H1 (cell line): ENCODE results near the gene TTC38. TPM values are rescaled to one million over a fixed set of nuclear protein-coding genes. Genes with fewer than 3 reads are reported as not detected.

ENCODE experiments used
- CTCF ChIA-PET: fragments of 300-600 bp; sonication (Branson Sonifier 250); formaldehyde crosslinking; loops from one replicate; lab custom pipeline; 2021; ENCODE audit not compliant: partially characterized antibody; lab: Charles Lee
- POLR2A ChIA-PET: fragments of 300-600 bp; sonication (Branson Sonifier 250); formaldehyde crosslinking; loops from one replicate; lab custom pipeline; 2021; ENCODE audit warnings: inconsistent platforms; ENCODE audit not compliant: partially characterized antibody; lab: Charles Lee
- DNase-seq, 2 experiments: peaks; one replicate each; pipeline versions ENCODE4 v3.0.0 to v3.0.0-alpha.2; 2010 to 2022; ENCODE audit warnings: low spot score in 2 of 2, low read depth in 1 of 2, mixed read lengths in 1 of 2
- FAIRE-seq: peaks from 2 replicates; lab custom pipeline; 2011; peaks lifted over from hg19 to GRCh38; lab: Jason Lieb, UNC
- H2AFZ ChIP-seq: 2 replicates; pipeline ENCODE4 v1.8.1; 2012; ENCODE audit warnings: low read length, inconsistent platforms
- H2AK5ac ChIP-seq: 2 replicates; pipeline ENCODE4 v1.6.1; 2013; ENCODE audit warnings: low read depth, low read length
- H2BK120ac ChIP-seq: replicated peaks from 2 replicates; pipeline ENCODE3; 2013; ENCODE audit warnings: low read depth, low read length, inconsistent platforms
- H2BK12ac ChIP-seq: 2 replicates; pipeline ENCODE4 v1.6.1; 2013; ENCODE audit warnings: low read depth, low read length
- H2BK15ac ChIP-seq: 2 replicates; pipeline ENCODE4 v1.6.1; 2013; ENCODE audit warnings: low read length
- H2BK20ac ChIP-seq: 2 replicates; pipeline ENCODE4 v1.6.1; 2013; ENCODE audit warnings: low read length
- H2BK5ac ChIP-seq: 2 replicates; pipeline ENCODE4 v1.6.1; 2013; ENCODE audit warnings: low read depth, low read length
- H3K14ac ChIP-seq: 2 replicates; pipeline ENCODE4 v1.6.1; 2013; ENCODE audit warnings: inconsistent platforms; ENCODE audit not compliant: insufficient read length
- H3K18ac ChIP-seq: 2 replicates; pipeline ENCODE4 v1.6.1; 2013; ENCODE audit warnings: low read length; ENCODE audit errors: extremely low read depth
- H3K23ac ChIP-seq: 2 replicates; pipeline ENCODE4 v1.6.1; 2013; ENCODE audit warnings: inconsistent platforms; ENCODE audit not compliant: insufficient read length
- H3K23me2 ChIP-seq: 2 replicates; pipeline ENCODE4 v1.6.1; 2013; ENCODE audit warnings: low read depth, low read length
- H3K27ac ChIP-seq: 2 replicates; pipeline ENCODE4 v1.6.1; 2011; ENCODE audit warnings: low read depth, low read length, inconsistent platforms
- H3K27me3 ChIP-seq, 4 experiments: replicated peaks in 1 of 4; 1 replicate in 1 of 4; 2 replicates in 3 of 4; pipeline versions ENCODE4 v1.6.1 to v1.8.1; 2011 to 2013; ENCODE audit warnings: low read length in 3 of 4, mild to moderate bottlenecking in 3 of 4, inconsistent platforms in 2 of 4, mixed read lengths in 2 of 4, moderate library complexity in 1 of 4; ENCODE audit not compliant: control insufficient read depth in 3 of 4, insufficient read depth in 3 of 4; ENCODE audit errors: extremely low read depth in 1 of 4
- H3K36me3 ChIP-seq, 4 experiments: 2 replicates each; pipeline versions ENCODE4 v1.6.1 to v1.8.1; 2011 to 2013; ENCODE audit warnings: mild to moderate bottlenecking in 4 of 4, low read length in 3 of 4, moderate library complexity in 2 of 4, control low read depth in 1 of 4, inconsistent platforms in 1 of 4; ENCODE audit not compliant: insufficient read depth in 4 of 4, control insufficient read depth in 2 of 4
- H3K4ac ChIP-seq: replicated peaks from 2 replicates; pipeline ENCODE3; 2013; ENCODE audit warnings: low read length, low read depth, mixed read lengths, inconsistent platforms; ENCODE audit not compliant: insufficient read length
- H3K4me1 ChIP-seq, 4 experiments: replicated peaks in 1 of 4; 1 replicate in 1 of 4; 2 replicates in 3 of 4; pipeline versions ENCODE4 v1.6.1 to v1.8.1; 2011 to 2013; ENCODE audit warnings: low read length in 3 of 4, inconsistent platforms in 2 of 4, mixed read lengths in 1 of 4; ENCODE audit not compliant: insufficient read depth in 4 of 4, control insufficient read depth in 3 of 4
- H3K4me2 ChIP-seq, 2 experiments: 2 replicates each; pipeline versions ENCODE4 v1.6.1 to v1.8.1; 2011 to 2013; ENCODE audit warnings: low read depth in 2 of 2, low read length in 2 of 2, control low read depth in 1 of 2, inconsistent platforms in 1 of 2, mild to moderate bottlenecking in 1 of 2; ENCODE audit not compliant: insufficient read depth in 1 of 2
- H3K4me3 ChIP-seq, 4 experiments: fragments of 200-600, 300-600 bp in 1 of 4; sonication (generic), shearing (Covaris generic), sonication (Bioruptor Twin) in 1 of 4; 2 replicates each; pipeline versions ENCODE4 v1.5.1 to v1.8.1; 2011 to 2016; ENCODE audit warnings: low read length in 4 of 4, low read depth in 3 of 4, control low read depth in 2 of 4, inconsistent platforms in 2 of 4, mild to moderate bottlenecking in 2 of 4, mixed read lengths in 1 of 4, moderate library complexity in 1 of 4; ENCODE audit not compliant: insufficient read depth in 2 of 4; ENCODE audit errors: extremely low read depth in 1 of 4
- H3K56ac ChIP-seq: replicated peaks from 2 replicates; pipeline ENCODE3; 2013; ENCODE audit warnings: low read depth, mild to moderate bottlenecking, mixed read lengths, low read length, inconsistent platforms; ENCODE audit not compliant: insufficient read length
- H3K79me1 ChIP-seq: 2 replicates; pipeline ENCODE4 v1.6.1; 2013; ENCODE audit warnings: low read depth, low read length, control low read depth
- H3K79me2 ChIP-seq, 2 experiments: 2 replicates each; pipeline versions ENCODE4 v1.6.1 to v1.8.1; 2012 to 2013; ENCODE audit warnings: low read length in 2 of 2, mild to moderate bottlenecking in 2 of 2, inconsistent platforms in 1 of 2; ENCODE audit not compliant: insufficient read depth in 2 of 2, control insufficient read depth in 1 of 2
- H3K9ac ChIP-seq, 4 experiments: replicated peaks in 1 of 4; 1 replicate in 1 of 4; 2 replicates in 3 of 4; pipeline versions ENCODE4 v1.6.1 to v1.8.1; 2011 to 2013; ENCODE audit warnings: low read depth in 3 of 4, low read length in 3 of 4, control low read depth in 2 of 4, mild to moderate bottlenecking in 2 of 4, moderate library complexity in 2 of 4, inconsistent platforms in 1 of 4; ENCODE audit errors: extremely low read depth in 1 of 4
- H3K9me3 ChIP-seq, 2 experiments: 2 replicates each; pipeline versions ENCODE4 v1.6.1 to v1.8.1; 2012 to 2013; ENCODE audit warnings: mild to moderate bottlenecking in 2 of 2, moderate library complexity in 2 of 2, control low read depth in 1 of 2, inconsistent platforms in 1 of 2, low read depth in 1 of 2, low read length in 1 of 2, mixed read lengths in 1 of 2; ENCODE audit not compliant: insufficient read depth in 2 of 2
- H4K20me1 ChIP-seq, 2 experiments: replicated peaks in 1 of 2; 2 replicates each; pipeline versions ENCODE3 to v1.8.1; 2011 to 2013; ENCODE audit warnings: inconsistent platforms in 2 of 2, low read length in 2 of 2, mild to moderate bottlenecking in 1 of 2; ENCODE audit not compliant: insufficient read depth in 2 of 2, control insufficient read depth in 1 of 2
- H4K5ac ChIP-seq: 2 replicates; pipeline ENCODE4 v1.6.1; 2013; ENCODE audit warnings: low read length, low read depth, mixed read lengths, inconsistent platforms; ENCODE audit not compliant: insufficient read length
- H4K8ac ChIP-seq: 2 replicates; pipeline ENCODE4 v1.8.0; 2013; ENCODE audit warnings: mild to moderate bottlenecking, moderate library complexity, low read length, inconsistent platforms; ENCODE audit not compliant: insufficient read depth; ENCODE audit errors: extremely low read depth
- H4K91ac ChIP-seq: replicated peaks from 2 replicates; pipeline ENCODE3; 2013; ENCODE audit warnings: low read length, mixed read lengths, inconsistent platforms; ENCODE audit not compliant: insufficient read length
- SIX5 ChIP-seq: IDR thresholded peaks from 2 replicates; pipeline ENCODE4 v1.6.1; 2011; ENCODE audit warnings: mild to moderate bottlenecking, low read depth, low read length
- WGBS, 2 experiments: shearing (Covaris generic) in 1 of 2; methylation state at CpG; one replicate each; pipeline versions ENCODE4 v1.1.6 to v1.1.7; 2013 to 2015; ENCODE audit warnings: low lambda C conversion rate in 2 of 2, mixed read lengths in 2 of 2, inconsistent platforms in 1 of 2, low coverage in 1 of 2, missing lambda C conversion rate in 1 of 2; ENCODE audit not compliant: insufficient replicate concordance in 2 of 2, insufficient coverage in 1 of 2, insufficient read length in 1 of 2; ENCODE audit errors: extremely low coverage in 1 of 2, missing lambda C conversion rate in 1 of 2; 5-methylcytosine and 5-hydroxymethylcytosine counted together
- polyA plus RNA-seq, 7 experiments: library from polyadenylated mRNA; depleted of rRNA in 3 of 7; stranded (reverse) in 5 of 7; unstranded in 2 of 7; fragments of >200 nt in 5 of 7; fragments of 200-250 nt in 2 of 7; gene quantifications; 1 replicate in 5 of 7; 2 replicates in 1 of 7; 4 replicates in 1 of 7; pipeline versions ENCODE4 v1.2.1 to v1.2.3, GENCODE V29; 2011 to 2013; ENCODE audit warnings: missing spikeins in 2 of 7, mixed read lengths in 2 of 7
- total RNA-seq: library from RNA; stranded (reverse); fragmentation: NEBNext Ultra II Directional; extraction: Animal tissue kit (Norgen Biotek cat#: 25700); gene quantifications from 2 replicates; pipeline ENCODE4 v1.2.1, GENCODE V29; 2021

Gene TTC38
- total and polyA plus RNA-seq, 2 of the 8 experiments (the other 6 are each of a cell fraction or from before 2014, with no cell fraction given) = 25.3 to 34.8 TPM

DNA sequence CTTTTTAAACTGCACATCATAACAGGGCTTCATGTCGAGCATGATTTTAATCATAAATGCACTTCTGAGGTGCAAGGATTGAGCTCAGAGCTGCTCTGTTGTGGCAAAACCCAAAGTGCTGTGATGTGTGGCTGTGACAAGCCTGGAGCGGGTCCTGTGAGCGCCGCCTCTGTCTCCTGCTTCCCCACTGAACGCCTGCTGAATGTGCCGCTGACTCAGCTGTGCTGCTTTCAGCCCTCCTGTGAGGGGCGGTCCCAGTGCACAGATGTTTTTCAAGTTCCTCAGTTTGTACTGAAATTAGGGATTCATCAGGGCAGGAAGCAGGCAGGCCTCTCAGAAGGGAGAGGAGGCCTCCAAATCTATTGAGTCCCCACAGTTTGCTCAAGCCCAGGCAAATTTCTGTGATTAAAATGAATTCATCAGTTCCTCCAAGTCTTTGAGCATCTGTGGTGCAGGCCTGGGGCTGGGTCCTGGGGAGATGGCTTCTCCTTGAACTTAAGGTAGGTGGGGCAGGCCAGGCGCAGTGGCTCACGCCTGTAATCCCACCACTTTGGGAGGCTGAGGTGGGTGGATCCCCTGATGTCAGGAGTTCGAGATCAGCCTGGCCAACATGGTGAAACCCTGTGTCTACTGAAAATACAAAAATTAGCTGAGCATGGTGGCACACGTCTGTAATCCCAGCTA, 25.9 kb downstream of the TTC38 start:
- Histone ChIP-seq H3K4ac (no peak overlapping the region), H3K27ac (no peak overlapping the region), H2BK5ac (no peak overlapping the region), H3K36me3 (peaks cover 0 to 3% (median under 1%) of the 10 kb centered on the region in 4 experiments; a peak in 2 of 8 replicates), H4K8ac (no peak overlapping the region), H3K4me2 (no peak overlapping the region), H3K14ac (no peak overlapping the region), H3K23me2 (peaks cover 14% of the 10 kb centered on the region), H2BK15ac (no peak overlapping the region), H4K91ac (no peak overlapping the region), H3K18ac (no peak overlapping the region), H2BK20ac (no peak overlapping the region), H4K20me1 (peaks cover 0 to 2% of the 10 kb centered on the region in 2 experiments), H3K4me3 (no peak overlapping the region), H3K56ac (no peak overlapping the region), H2AFZ (no peak overlapping the region), H2BK12ac (no peak overlapping the region), H3K23ac (no peak overlapping the region), H3K27me3 (no peaks in the 10 kb centered on the region), H3K9me3 (no peaks in the 10 kb centered on the region), H4K5ac (no peak overlapping the region), H2AK5ac (no peak overlapping the region), H3K79me2 (no peaks in the 10 kb centered on the region), H3K4me1 (peaks cover 4 to 11% (median 5%) of the 10 kb centered on the region in 4 experiments; a peak in 4 of 7 replicates), H2BK120ac (no peak overlapping the region), H3K79me1 (no peaks in the 10 kb centered on the region; the same call in none of the 2 replicates), H3K9ac (no peak overlapping the region)
- FAIRE-seq (no peak), DNase-seq (no peak)
- ChIA-PET CTCF (interaction anchor here (0.9 kb wide), 1 partner anchor 31 kb away, joined by 3 read pairs; no protein-coding TSS in a partner anchor), POLR2A (no interaction called here)
- 85% methylated on average over 11 of the region's 11 CpGs; no CpG with 5 or more reads in 1 of the 2 experiments for WGBS, 2 experiments
- no peak for TF ChIP-seq SIX5
